Panc1 (cell line): ENCODE data around the gene ZNF248.

Experiments used
- CTCF ChIP-seq: fragments of 450-650 bp; IDR thresholded peaks from 2 replicates; pipeline ENCODE4 v1.5.1; 2017; ENCODE audit warnings: mild to moderate bottlenecking
- TCF7L2 ChIP-seq: IDR thresholded peaks from 2 replicates; pipeline ENCODE4 v1.6.1; 2011; ENCODE audit warnings: mild to moderate bottlenecking, low read depth, low read length, inconsistent platforms

GRCh38 chr10:37784678-37785077, 72.7 kb downstream of the ZNF248 start:
- TF ChIP-seq TCF7L2 (no peak), CTCF (no peak)
